HL-60 (cell line): ENCODE measurements around the gene ARL3.

Experiments
- DNase-seq, 2 experiments: peaks; one replicate each; pipeline ENCODE4 v3.0.0-alpha.2; 2010 to 2020; ENCODE audit warnings: low read depth in 1 of 2, low spot score in 1 of 2
- H3K27ac ChIP-seq: fragments of 250-450 bp; sonication (Bioruptor Pico); replicated peaks from 2 replicates; pipeline ENCODE4 v1.5.1; 2020; ENCODE audit warnings: mild to moderate bottlenecking, moderate library complexity
- H3K27me3 ChIP-seq: fragments of 250-450 bp; sonication (Bioruptor Pico); 2 replicates; pipeline ENCODE4 v1.5.1; 2021; ENCODE audit warnings: mild to moderate bottlenecking, moderate library complexity; ENCODE audit not compliant: insufficient read depth, poor library complexity, severe bottlenecking
- H3K4me3 ChIP-seq: replicated peaks from 2 replicates; pipeline ENCODE4 v1.5.1; 2011; ENCODE audit warnings: mild to moderate bottlenecking, control low read depth, low read length; ENCODE audit not compliant: insufficient read depth
- CTCF ChIP-seq: IDR thresholded peaks from one replicate; pipeline ENCODE4 v1.5.1; 2011; ENCODE audit warnings: low read length, control low read depth, inconsistent platforms; ENCODE audit not compliant: insufficient read depth
- GABPA ChIP-seq: IDR thresholded peaks from 2 replicates; pipeline ENCODE4 v1.6.1; 2012; ENCODE audit warnings: low read depth
- POLR2AphosphoS5 ChIP-seq: IDR thresholded peaks from 2 replicates; pipeline ENCODE4 v1.6.1; 2012; ENCODE audit warnings: low read depth
- REST ChIP-seq: IDR thresholded peaks from 2 replicates; pipeline ENCODE4 v1.6.1; 2012; ENCODE audit warnings: low read depth; ENCODE audit not compliant: insufficient replicate concordance
- SPI1 ChIP-seq: IDR thresholded peaks from 2 replicates; pipeline ENCODE4 v1.6.1; 2012; ENCODE audit warnings: low read depth, mild to moderate bottlenecking, borderline replicate concordance

ARL3 gene

GRCh38 chr10:102673236-102673818 lies 40.9 kb downstream of the ARL3 start:
- TF ChIP-seq CTCF: no peak
- no peak for TF ChIP-seq SPI1
- no peak for TF ChIP-seq POLR2AphosphoS5
- no peak for TF ChIP-seq REST
- TF ChIP-seq GABPA: no peak
- DNase-seq: no peak
- Histone ChIP-seq H3K27me3 (no peaks in the 10 kb centered on the region), H3K27ac (no peak overlapping the region), H3K4me3 (no peak overlapping the region)

GRCh38 chr10:102670871-102671434 lies 43.2 kb downstream of the ARL3 start:
- no peak for DNase-seq
- no peak for TF ChIP-seq GABPA
- no peak for TF ChIP-seq CTCF
- TF ChIP-seq POLR2AphosphoS5: no peak
- TF ChIP-seq REST: no peak
- no peak for TF ChIP-seq SPI1
- Histone ChIP-seq H3K27me3 (no peaks in the 10 kb centered on the region), H3K4me3 (no peak overlapping the region), H3K27ac (no peak overlapping the region)

GRCh38 chr10:102670065-102670670 lies 44.0 kb downstream of the ARL3 start:
- Histone ChIP-seq H3K27ac (no peak overlapping the region), H3K4me3 (no peak overlapping the region)
- DNase-seq: no peak

More at GRCh38 chr10:102670065-102670670, 44.0 kb downstream of the ARL3 start:
- TF ChIP-seq POLR2AphosphoS5 (no peak), CTCF (no peak), SPI1 (no peak), REST (no peak), GABPA (no peak)
- H3K27me3 ChIP-seq: no peaks in the 10 kb centered on the region
